ENCODE results near the gene RAB7A. TPM values are rescaled to one million over a fixed set of nuclear protein-coding genes. Genes with fewer than 3 reads are reported as not detected.
A peak's percentile ranks its signal among the peaks of the same experiment; 100 is the strongest.

The RAB7A gene
- total RNA-seq, 1 donor from 2014 or later, result 90.3 TPM

- peak in 1 of 2 donors; percentile 75 for DNase-seq (ENCODE audit: low spot score in 2 of 2)
- intact Hi-C loops (cut with DNase I), result loop anchor here (1.0 to 5.0 kb wide), 3 partner anchors 68 to 178 kb away; partner anchors contain the start of gene RAB7A
- H3K4me1 ChIP-seq, result peaks cover 0 to 11% of the 10 kb centered on the region in 2 donors
Observed at GRCh38 chr3:128794770-128795649, 69.0 kb downstream of the RAB7A start.

GRCh38 chr3:128799653-128800052, 73.7 kb downstream of the RAB7A start:
- intact Hi-C loops (cut with DNase I), result loop anchor here (5.0 kb wide), 1 partner anchor 72 kb away; the partner anchor contains the start of gene RAB7A
- H3K27ac ChIP-seq, result peak overlapping the region in 1 of 2 donors; percentile 55
- TF ChIP-seq, protein P1, sequence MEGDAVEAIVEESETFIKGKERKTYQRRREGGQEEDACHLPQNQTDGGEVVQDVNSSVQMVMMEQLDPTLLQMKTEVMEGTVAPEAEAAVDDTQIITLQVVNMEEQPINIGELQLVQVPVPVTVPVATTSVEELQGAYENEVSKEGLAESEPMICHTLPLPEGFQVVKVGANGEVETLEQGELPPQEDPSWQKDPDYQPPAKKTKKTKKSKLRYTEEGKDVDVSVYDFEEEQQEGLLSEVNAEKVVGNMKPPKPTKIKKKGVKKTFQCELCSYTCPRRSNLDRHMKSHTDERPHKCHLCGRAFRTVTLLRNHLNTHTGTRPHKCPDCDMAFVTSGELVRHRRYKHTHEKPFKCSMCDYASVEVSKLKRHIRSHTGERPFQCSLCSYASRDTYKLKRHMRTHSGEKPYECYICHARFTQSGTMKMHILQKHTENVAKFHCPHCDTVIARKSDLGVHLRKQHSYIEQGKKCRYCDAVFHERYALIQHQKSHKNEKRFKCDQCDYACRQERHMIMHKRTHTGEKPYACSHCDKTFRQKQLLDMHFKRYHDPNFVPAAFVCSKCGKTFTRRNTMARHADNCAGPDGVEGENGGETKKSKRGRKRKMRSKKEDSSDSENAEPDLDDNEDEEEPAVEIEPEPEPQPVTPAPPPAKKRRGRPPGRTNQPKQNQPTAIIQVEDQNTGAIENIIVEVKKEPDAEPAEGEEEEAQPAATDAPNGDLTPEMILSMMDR (IDR thresholded peaks at IDR 0.05), result no peak
- peaks cover 24 to 46% of the 10 kb centered on the region in 2 donors for H3K36me3 ChIP-seq
- no peaks in the 10 kb centered on the region for H3K27me3 ChIP-seq
- peaks cover 0 to 24% of the 10 kb centered on the region in 2 donors for H3K4me1 ChIP-seq
- no peak for DNase-seq (ENCODE audit: low spot score in 2 of 2)
- no peak overlapping the region for H3K4me3 ChIP-seq
- H3K9me3 ChIP-seq, result no peaks in the 10 kb centered on the region

More at GRCh38 chr3:128794770-128795649, 69.0 kb downstream of the RAB7A start:
- Histone ChIP-seq H3K27me3 (no peaks in the 10 kb centered on the region), H3K27ac (no peak overlapping the region), H3K36me3 (peaks cover 24 to 42% of the 10 kb centered on the region in 2 donors), H3K4me3 (no peak overlapping the region), H3K9me3 (no peaks in the 10 kb centered on the region)
- TF ChIP-seq, protein P1 (IDR thresholded peaks at IDR 0.05), result peak; percentile 58 to 78 (median 68)

- peak overlapping the region; percentile 25 to 55 for H3K27ac ChIP-seq
- H3K36me3 ChIP-seq, result peaks cover 24 to 53% of the 10 kb centered on the region in 2 donors
- H3K4me3 ChIP-seq, result no peak overlapping the region
- TF ChIP-seq, protein P1 (IDR thresholded peaks at IDR 0.05), result no peak
- peaks cover 0 to 24% of the 10 kb centered on the region in 2 donors for H3K4me1 ChIP-seq
- no peaks in the 10 kb centered on the region for H3K27me3 ChIP-seq
- intact Hi-C loops (cut with DNase I), result no loop called here
- no peaks in the 10 kb centered on the region for H3K9me3 ChIP-seq
- no peak for DNase-seq (ENCODE audit: low spot score in 2 of 2)
Observed at GRCh38 chr3:128800241-128801187, 74.5 kb downstream of the RAB7A start.

GRCh38 chr3:128801779-128802380, 75.9 kb downstream of the RAB7A start:
- Histone ChIP-seq H3K4me3 (no peak overlapping the region), H3K9me3 (no peaks in the 10 kb centered on the region), H3K4me1 (peaks cover 0 to 24% of the 10 kb centered on the region in 2 donors), H3K27ac (peak overlapping the region in 1 of 2 donors; percentile 11), H3K27me3 (no peaks in the 10 kb centered on the region), H3K36me3 (peaks cover 20 to 54% of the 10 kb centered on the region in 2 donors)
- no peak for DNase-seq (ENCODE audit: low spot score in 2 of 2)
- TF ChIP-seq, protein P1 (IDR thresholded peaks at IDR 0.05), result no peak
- intact Hi-C loops (cut with DNase I), result no loop called here

- TF ChIP-seq, protein P1 (IDR thresholded peaks at IDR 0.05), result no peak
- intact Hi-C loops (cut with DNase I), result no loop called here
- Histone ChIP-seq H3K36me3 (peaks cover 25 to 53% of the 10 kb centered on the region in 2 donors), H3K27ac (no peak overlapping the region), H3K4me3 (no peak overlapping the region), H3K9me3 (no peaks in the 10 kb centered on the region), H3K27me3 (no peaks in the 10 kb centered on the region), H3K4me1 (peaks cover 0 to 24% of the 10 kb centered on the region in 2 donors)
- no peak for DNase-seq (ENCODE audit: low spot score in 2 of 2)
Observed at GRCh38 chr3:128803307-128803706, 77.3 kb downstream of the RAB7A start.

All from ascending aorta (tissue), 2 donors.